Testis (tissue), 3 donors: ENCODE measurements around the gene DLG1. TPM values are rescaled to one million over a fixed set of nuclear protein-coding genes. Genes with fewer than 3 reads are reported as not detected.

ENCODE experiments used
- DNase-seq: peaks from one replicate; pipeline ENCODE4 v3.0.0-alpha.2; 2019
- H3K27ac ChIP-seq, 2 donors: fragments of 200-600 bp; sonication (generic); one replicate each; pipeline ENCODE4 v1.5.1; 2019
- H3K27me3 ChIP-seq: fragments of 200-600 bp; sonication (generic); one replicate; pipeline ENCODE4 v1.5.1; 2019
- H3K36me3 ChIP-seq: fragments of 200-600 bp; sonication (generic); one replicate; pipeline ENCODE4 v1.5.1; 2017; ENCODE audit warnings: low read depth; ENCODE audit errors: missing control alignments
- H3K4me1 ChIP-seq: fragments of 200-600 bp; sonication (generic); one replicate; pipeline ENCODE4 v1.5.1; 2019
- H3K4me3 ChIP-seq, 2 donors: fragments of 200-600 bp; sonication (generic); one replicate each; pipeline ENCODE4 v1.5.1; 2017 to 2019
- H3K9me3 ChIP-seq: fragments of 200-600 bp; sonication (generic); one replicate; pipeline ENCODE4 v1.5.1; 2017
- POLR2A ChIP-seq: fragments of 450-650 bp; IDR thresholded peaks from one replicate; pipeline ENCODE4 v1.6.1; 2017; ENCODE audit warnings: antibody characterized with exemption, mild to moderate bottlenecking, moderate library complexity
- WGBS, 2 donors: methylation state at CpG; one replicate each; pipeline ENCODE4 v1.1.5; 2018; 5-methylcytosine and 5-hydroxymethylcytosine counted together
- intact Hi-C: fragments of 100-400 bp; cut with DNase I; formaldehyde crosslinking; loops from one replicate; pipeline ENCODE4 v1.15.1; 2023; ENCODE audit warnings: low total_unique reads
- polyA plus RNA-seq: library from polyadenylated mRNA; stranded (reverse); fragments of 350-450 nt; fragmentation: Illumina TruSeq; extraction: RNeasy Lipid Tissue Mini Kit (QIAGEN cat#74804); gene quantifications from one replicate; pipeline ENCODE4 v1.2.3, GENCODE V29; 2014; ENCODE audit warnings: low read depth, low replicate concordance; ENCODE audit not compliant: insufficient read depth
- total RNA-seq, 2 donors: library from RNA; depleted of rRNA; stranded (reverse); fragments of >200 nt; gene quantifications; one replicate each; pipeline ENCODE4 v1.2.3, GENCODE V29; 2016
- TF ChIP-seq, protein P1 (sequence below), 3 experiments: fragments of 450-650 bp in 2 of 3; fragments of 200-600 bp in 1 of 3; sonication (generic) in 1 of 3; IDR thresholded peaks; one replicate each; pipeline ENCODE4 v1.5.1; 2016 to 2019; ENCODE audit warnings: antibody characterized with exemption in 3 of 3, mild to moderate bottlenecking in 2 of 3, moderate library complexity in 1 of 3

The DLG1 gene
- total and polyA plus RNA-seq, 3 donors from 2014 or later = 37.4 to 99.4 (median 99.3) TPM

DNA sequence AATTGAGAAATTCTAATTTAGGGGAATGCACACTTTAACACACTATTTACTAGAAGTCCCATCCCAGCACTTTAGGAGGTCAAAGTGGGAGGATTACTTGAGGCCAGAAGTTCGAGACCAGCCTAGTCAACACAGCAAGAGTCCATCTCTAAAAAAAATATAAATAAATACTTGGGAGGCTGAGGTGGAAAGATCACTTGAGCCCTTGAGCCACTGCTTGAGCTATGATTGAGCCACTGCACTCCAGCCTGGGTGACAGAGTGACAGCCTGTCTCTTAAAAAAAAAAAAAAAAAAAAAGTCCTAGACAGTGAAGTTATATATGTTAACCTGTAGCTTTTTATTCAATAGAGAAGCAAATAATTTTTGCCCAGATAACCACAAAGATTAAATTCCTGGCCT is 69.2 kb downstream of the DLG1 start:
- Histone ChIP-seq H3K4me1 (peaks cover 10% of the 10 kb centered on the region), H3K27me3 (no peaks in the 10 kb centered on the region), H3K4me3 (no peak overlapping the region), H3K27ac (no peak overlapping the region), H3K36me3 (no peaks in the 10 kb centered on the region), H3K9me3 (no peaks in the 10 kb centered on the region)
- TF ChIP-seq POLR2A = no peak
- TF ChIP-seq, protein P1, sequence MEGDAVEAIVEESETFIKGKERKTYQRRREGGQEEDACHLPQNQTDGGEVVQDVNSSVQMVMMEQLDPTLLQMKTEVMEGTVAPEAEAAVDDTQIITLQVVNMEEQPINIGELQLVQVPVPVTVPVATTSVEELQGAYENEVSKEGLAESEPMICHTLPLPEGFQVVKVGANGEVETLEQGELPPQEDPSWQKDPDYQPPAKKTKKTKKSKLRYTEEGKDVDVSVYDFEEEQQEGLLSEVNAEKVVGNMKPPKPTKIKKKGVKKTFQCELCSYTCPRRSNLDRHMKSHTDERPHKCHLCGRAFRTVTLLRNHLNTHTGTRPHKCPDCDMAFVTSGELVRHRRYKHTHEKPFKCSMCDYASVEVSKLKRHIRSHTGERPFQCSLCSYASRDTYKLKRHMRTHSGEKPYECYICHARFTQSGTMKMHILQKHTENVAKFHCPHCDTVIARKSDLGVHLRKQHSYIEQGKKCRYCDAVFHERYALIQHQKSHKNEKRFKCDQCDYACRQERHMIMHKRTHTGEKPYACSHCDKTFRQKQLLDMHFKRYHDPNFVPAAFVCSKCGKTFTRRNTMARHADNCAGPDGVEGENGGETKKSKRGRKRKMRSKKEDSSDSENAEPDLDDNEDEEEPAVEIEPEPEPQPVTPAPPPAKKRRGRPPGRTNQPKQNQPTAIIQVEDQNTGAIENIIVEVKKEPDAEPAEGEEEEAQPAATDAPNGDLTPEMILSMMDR (IDR thresholded peaks at IDR 0.05) = no peak
- no peak for DNase-seq
- WGBS, 2 donors = 90 to 97% methylated on average over 1 of the region's 1 CpG
- intact Hi-C loops = no loop called here

DNA sequence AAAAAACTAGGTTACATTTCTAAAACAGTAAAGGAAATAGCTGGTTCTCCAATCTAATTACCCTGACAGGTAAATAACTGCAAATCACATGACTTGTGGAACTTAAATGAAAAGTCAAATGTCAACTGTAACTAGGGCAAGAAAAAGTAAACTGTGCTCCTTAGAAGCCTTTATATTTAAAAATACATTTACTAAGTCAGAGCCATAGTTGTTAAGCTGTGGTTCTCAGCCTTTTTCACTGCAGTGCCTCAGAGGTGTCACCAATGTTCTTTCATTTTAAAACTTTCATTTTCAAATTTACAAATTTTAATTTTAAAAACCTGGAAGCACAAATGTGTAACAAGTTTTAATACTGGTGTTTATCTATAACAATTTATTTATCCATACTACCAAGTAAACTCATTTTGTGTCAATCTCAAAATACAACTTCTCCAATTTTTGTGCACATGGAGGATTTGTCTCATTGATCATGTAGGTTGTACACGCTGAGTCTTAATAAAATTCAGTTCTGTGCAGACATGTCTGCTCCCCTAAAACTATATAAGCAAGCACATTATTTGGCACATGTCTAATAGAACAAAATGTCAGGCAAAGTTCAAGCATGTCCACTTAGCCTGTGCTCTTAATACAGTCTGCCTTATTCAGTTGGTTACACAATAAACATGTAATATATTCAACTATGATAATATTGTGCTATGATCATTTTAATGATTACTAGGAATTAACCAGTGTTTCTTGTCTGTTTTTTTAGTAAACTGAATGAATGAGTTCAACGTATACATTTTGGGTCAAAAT is 70.4 kb downstream of the DLG1 start:
- H3K27ac ChIP-seq = no peak overlapping the region
- TF ChIP-seq, protein P1 (IDR thresholded peaks at IDR 0.05) = no peak
- no peak for TF ChIP-seq POLR2A
- no peaks in the 10 kb centered on the region for H3K27me3 ChIP-seq
- 80 to 88% methylated on average over 2 of the region's 2 CpGs for WGBS, 2 donors
- no peak for DNase-seq
- peaks cover 10% of the 10 kb centered on the region for H3K4me1 ChIP-seq
- no peaks in the 10 kb centered on the region for H3K9me3 ChIP-seq
- no peaks in the 10 kb centered on the region for H3K36me3 ChIP-seq
- no peak overlapping the region for H3K4me3 ChIP-seq
- intact Hi-C loops = no loop called here

DNA sequence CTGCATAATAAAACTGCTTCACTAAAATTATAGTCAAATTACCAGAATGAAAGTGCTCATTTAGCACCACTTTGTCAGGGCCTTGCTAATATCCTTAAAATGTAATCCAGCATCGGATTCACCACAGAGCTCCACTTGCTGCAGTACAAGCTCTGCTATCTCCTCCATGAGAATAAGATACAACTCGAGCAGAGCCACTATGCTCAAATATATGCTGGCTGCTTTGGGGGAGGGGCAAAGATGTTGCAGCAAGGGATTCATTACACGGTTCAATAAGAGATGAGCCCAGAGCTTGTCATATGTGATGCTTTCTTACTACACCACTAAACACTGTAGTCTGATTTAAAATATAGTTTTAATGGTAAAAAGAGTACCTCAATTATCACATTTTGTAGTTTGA is 72.2 kb downstream of the DLG1 start:
- Histone ChIP-seq H3K36me3 (no peaks in the 10 kb centered on the region), H3K27me3 (no peaks in the 10 kb centered on the region), H3K4me3 (no peak overlapping the region), H3K4me1 (peaks cover 10% of the 10 kb centered on the region), H3K27ac (no peak overlapping the region), H3K9me3 (no peaks in the 10 kb centered on the region)
- DNase-seq = peak; percentile 58
- TF ChIP-seq POLR2A = no peak
- TF ChIP-seq, protein P1 (IDR thresholded peaks at IDR 0.05) = no peak
- intact Hi-C loops = no loop called here
- WGBS, 2 donors = 39 to 55% methylated on average over 3 of the region's 3 CpGs

DNA sequence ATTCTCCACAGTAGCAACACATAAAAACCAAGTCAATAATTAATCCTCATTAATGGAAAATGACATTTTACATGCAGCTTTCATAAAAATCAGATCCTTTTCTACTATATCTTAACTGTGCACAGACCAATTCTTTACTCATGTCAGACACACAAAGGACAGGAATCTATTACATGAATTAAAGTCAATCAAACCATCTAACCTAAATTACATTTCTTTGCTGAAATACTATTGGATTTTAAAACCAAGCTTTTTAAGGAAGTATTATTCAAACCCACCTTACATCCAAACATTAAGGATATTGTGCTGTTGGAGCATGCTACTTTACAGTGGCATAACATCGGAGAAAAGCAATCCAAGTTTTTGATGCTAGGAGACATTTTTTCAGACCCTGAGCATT is 72.8 kb downstream of the DLG1 start:
- intact Hi-C loops = no loop called here
- Histone ChIP-seq H3K27ac (no peak overlapping the region), H3K4me3 (no peak overlapping the region), H3K4me1 (peaks cover 10% of the 10 kb centered on the region), H3K27me3 (no peaks in the 10 kb centered on the region), H3K36me3 (no peaks in the 10 kb centered on the region), H3K9me3 (no peaks in the 10 kb centered on the region)
- DNase-seq = no peak
- TF ChIP-seq, protein P1 (IDR thresholded peaks at IDR 0.05) = no peak
- TF ChIP-seq POLR2A = no peak
- 67 to 69% methylated on average over 1 of the region's 1 CpG for WGBS, 2 donors

DNA sequence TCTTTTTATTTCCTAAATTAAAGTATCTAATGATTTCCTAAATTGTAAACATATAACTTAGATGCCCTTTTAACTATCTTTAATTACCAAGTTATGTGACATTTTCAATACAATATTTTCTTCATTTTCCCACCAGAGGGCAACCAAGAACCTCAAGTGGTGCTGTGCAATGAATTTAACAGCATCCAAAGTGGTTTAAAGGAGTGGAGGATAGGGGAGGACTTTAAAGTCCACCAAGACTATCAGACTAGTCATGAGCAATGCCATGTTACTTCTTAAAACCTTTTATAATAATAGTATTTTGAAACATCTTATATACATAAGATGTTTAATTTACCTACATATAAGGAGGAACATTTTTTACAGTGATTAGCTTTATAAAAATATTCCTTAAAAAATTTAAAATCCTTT is 74.4 kb downstream of the DLG1 start:
- H3K36me3 ChIP-seq = no peaks in the 10 kb centered on the region
- TF ChIP-seq POLR2A = no peak
- TF ChIP-seq, protein P1 (IDR thresholded peaks at IDR 0.05) = peak; percentile 52 to 59 (median 56)
- no peak overlapping the region for H3K27ac ChIP-seq
- DNase-seq = no peak
- intact Hi-C loops = no loop called here
- no peaks in the 10 kb centered on the region for H3K9me3 ChIP-seq
- peaks cover 10% of the 10 kb centered on the region for H3K4me1 ChIP-seq
- no peak overlapping the region for H3K4me3 ChIP-seq
- no peaks in the 10 kb centered on the region for H3K27me3 ChIP-seq
